Hepatocyte (in vitro differentiated cells): Measurements from ENCODE around the gene SPRN.

Experiments used
- CTCF ChIP-seq: fragments of 200-600 bp; sonication (generic); IDR thresholded peaks from 2 replicates; pipeline ENCODE4 v1.5.1; 2016; ENCODE audit warnings: antibody characterized with exemption, mild to moderate bottlenecking; ENCODE audit not compliant: poor library complexity
- EZH2phosphoT487 ChIP-seq: fragments of 200-600 bp; sonication (generic); IDR thresholded peaks from one replicate; pipeline ENCODE4 v1.6.1; 2018; ENCODE audit warnings: antibody characterized with exemption, mild to moderate bottlenecking, low read depth, moderate library complexity; ENCODE audit not compliant: unreplicated experiment, severe bottlenecking

GRCh38 chr10:133420028-133420427, 4.4 kb downstream of the SPRN start:
- TF ChIP-seq CTCF: no peak
- TF ChIP-seq EZH2phosphoT487: no peak
